ENCODE measurements around the gene CREB3L4. TPM values are rescaled to one million over a fixed set of nuclear protein-coding genes. Genes with fewer than 3 reads are reported as not detected.
A peak's percentile ranks its signal among the peaks of the same experiment; 100 is the strongest.

The CREB3L4 gene
- total RNA-seq, 2 experiments from 2014 or later: 17.0 to 28.2 TPM

GRCh38 chr1:153984123-153984894 lies 16.6 kb downstream of the CREB3L4 start:
- H3K79me2 ChIP-seq (ENCODE audit: insufficient read depth, low read depth, low read length): peaks cover under 1% of the 10 kb centered on the region; the same call in 1 of the 2 replicates
- DNase-seq (ENCODE audit: low spot score): no peak
- BruUV-seq (replicated peaks): no TSS peak
- no peaks in the 10 kb centered on the region for H3K9me3 ChIP-seq (ENCODE audit: low read length)
- ChIA-PET POLR2A (interaction anchor here (0.6 to 1.0 kb wide), 3 partner anchors 21 to 175 kb away, joined by 3 to 5 read pairs (median 3); partner anchors contain the start of gene SLC39A1), CTCF (ENCODE audit: unreplicated experiment) (no interaction called here)
- peaks cover 31% of the 10 kb centered on the region for H3K4me1 ChIP-seq (ENCODE audit: insufficient read depth, low read length, poor library complexity, severe bottlenecking)
- intact Hi-C loops (cut with micrococcal nuclease; ENCODE audit: unreplicated experiment): loop anchor here (10.0 kb wide), 1 partner anchor 470 kb away; no protein-coding TSS in a partner anchor
- no peaks in the 10 kb centered on the region for H3K9me2 ChIP-seq (ENCODE audit: insufficient read depth, low read length)
- H3K27ac ChIP-seq (ENCODE audit: low read depth, low read length, poor library complexity, severe bottlenecking): no peak overlapping the region
- H3K4me2 ChIP-seq (ENCODE audit: low read length): peak overlapping the region; percentile 4; the same call in 1 of the 2 replicates
- H3K4me3 ChIP-seq (ENCODE audit: low read depth, low read length, poor library complexity, severe bottlenecking): no peak overlapping the region
- no peak for TF ChIP-seq EZH2phosphoT487 (IDR thresholded peaks at IDR 0.05; ENCODE audit: borderline replicate concordance, low read depth, low read length)
- TF ChIP-seq CTCF (conservative IDR thresholded peaks at IDR 0.05; ENCODE audit: low read length): no peak
- peak overlapping the region; percentile 98; the same call in 1 of the 2 replicates for H2AFZ ChIP-seq (ENCODE audit: low read length)
- no peaks in the 10 kb centered on the region for H4K20me1 ChIP-seq (ENCODE audit: insufficient read depth, low read length)
- no peaks in the 10 kb centered on the region for H3K36me3 ChIP-seq (ENCODE audit: insufficient read depth, low read length)

GRCh38 chr1:153985341-153985912 lies 17.7 kb downstream of the CREB3L4 start:
- intact Hi-C loops (cut with micrococcal nuclease; ENCODE audit: unreplicated experiment): loop anchor here (10.0 kb wide), 1 partner anchor 471 kb away; no protein-coding TSS in a partner anchor
- ChIA-PET POLR2A (interaction anchor here (1.0 to 1.8 kb wide), 3 partner anchors 8 to 22 kb away, joined by 4 to 5 read pairs (median 5); partner anchors contain the start of genes JTB and SLC39A1), CTCF (ENCODE audit: unreplicated experiment) (interaction anchor here (0.8 kb wide), 1 partner anchor 187 kb away, joined by 3 read pairs; no protein-coding TSS in a partner anchor)
- Histone ChIP-seq H3K27ac (ENCODE audit: low read depth, low read length, poor library complexity, severe bottlenecking) (no peak overlapping the region), H3K4me3 (ENCODE audit: low read depth, low read length, poor library complexity, severe bottlenecking) (no peak overlapping the region), H3K79me2 (ENCODE audit: insufficient read depth, low read depth, low read length) (no peaks in the 10 kb centered on the region), H3K9me2 (ENCODE audit: insufficient read depth, low read length) (no peaks in the 10 kb centered on the region), H3K9me3 (ENCODE audit: low read length) (no peaks in the 10 kb centered on the region), H3K4me1 (ENCODE audit: insufficient read depth, low read length, poor library complexity, severe bottlenecking) (peaks cover 37% of the 10 kb centered on the region), H3K36me3 (ENCODE audit: insufficient read depth, low read length) (no peaks in the 10 kb centered on the region), H3K4me2 (ENCODE audit: low read length) (no peak overlapping the region; the same call in 1 of the 2 replicates), H2AFZ (ENCODE audit: low read length) (peak overlapping the region; percentile 98; the same call in 1 of the 2 replicates), H4K20me1 (ENCODE audit: insufficient read depth, low read length) (no peaks in the 10 kb centered on the region)
- no peak for DNase-seq (ENCODE audit: low spot score)
- TF ChIP-seq CTCF (conservative IDR thresholded peaks at IDR 0.05; ENCODE audit: low read length) (no peak), EZH2phosphoT487 (IDR thresholded peaks at IDR 0.05; ENCODE audit: borderline replicate concordance, low read depth, low read length) (no peak)
- no TSS peak for BruUV-seq (replicated peaks)

Data from OCI-LY7 (cell line).